Keratinocyte (primary cell): ENCODE data around the gene SHISA7. TPM values are rescaled to one million over a fixed set of nuclear protein-coding genes. Genes with fewer than 3 reads are reported as not detected.

Experiments
- DNase-seq: peaks from one replicate; pipeline ENCODE4 v3.0.0-alpha.2; 2011; ENCODE audit warnings: low read depth, missing footprints, low spot score
- FAIRE-seq: peaks from 2 replicates; lab custom pipeline; 2011; peaks lifted over from hg19 to GRCh38; lab: Jason Lieb, UNC
- H2AFZ ChIP-seq: 2 replicates; pipeline ENCODE4 v1.6.0; 2012; ENCODE audit warnings: low read length, control low read depth, inconsistent platforms; ENCODE audit not compliant: control insufficient read depth
- H3K27ac ChIP-seq: 2 replicates; pipeline ENCODE4 v1.5.1; 2011; ENCODE audit warnings: low read length; ENCODE audit not compliant: control insufficient read depth, insufficient read depth
- H3K27me3 ChIP-seq: 3 replicates; pipeline ENCODE4 v1.6.0; 2011; ENCODE audit warnings: low read length; ENCODE audit not compliant: control insufficient read depth, insufficient read depth; ENCODE audit errors: extremely low read depth
- H3K36me3 ChIP-seq, 2 experiments: 2 replicates in 1 of 2; 3 replicates in 1 of 2; pipeline ENCODE4 v1.5.1; 2011; ENCODE audit warnings: low read length in 2 of 2, mild to moderate bottlenecking in 1 of 2; ENCODE audit not compliant: control insufficient read depth in 2 of 2, insufficient read depth in 2 of 2; ENCODE audit errors: extremely low read depth in 1 of 2
- H3K4me1 ChIP-seq: 3 replicates; pipeline ENCODE4 v1.5.1; 2011; ENCODE audit warnings: low read length; ENCODE audit not compliant: control insufficient read depth, insufficient read depth; ENCODE audit errors: extremely low read depth
- H3K4me2 ChIP-seq: 3 replicates; pipeline ENCODE4 v1.6.0; 2011; ENCODE audit warnings: low read depth, low read length; ENCODE audit not compliant: control insufficient read depth, insufficient read depth; ENCODE audit errors: extremely low read depth
- H3K4me3 ChIP-seq, 3 experiments: fragments of 200-600 bp in 1 of 3; sonication (generic) in 1 of 3; 2 replicates in 2 of 3; 3 replicates in 1 of 3; pipeline ENCODE4 v1.5.1; 2011 to 2016; ENCODE audit warnings: low read length in 3 of 3, mild to moderate bottlenecking in 3 of 3, control low read depth in 2 of 3, inconsistent platforms in 1 of 3, low read depth in 1 of 3, mixed read lengths in 1 of 3, mixed run types in 1 of 3, moderate library complexity in 1 of 3; ENCODE audit not compliant: control insufficient read depth in 2 of 3, insufficient read depth in 2 of 3; ENCODE audit errors: extremely low read depth in 1 of 3
- H3K79me2 ChIP-seq: 2 replicates; pipeline ENCODE4 v1.6.0; 2012; ENCODE audit warnings: low read length; ENCODE audit not compliant: control insufficient read depth, insufficient read depth
- H3K9ac ChIP-seq: 3 replicates; pipeline ENCODE4 v1.6.0; 2011; ENCODE audit warnings: low read length; ENCODE audit not compliant: control insufficient read depth, insufficient read depth; ENCODE audit errors: extremely low read depth
- H3K9me1 ChIP-seq: 3 replicates; pipeline ENCODE4 v1.6.0; 2011; ENCODE audit warnings: low read length; ENCODE audit not compliant: control insufficient read depth, insufficient read depth; ENCODE audit errors: extremely low read depth
- H3K9me3 ChIP-seq: 2 replicates; pipeline ENCODE4 v1.5.1; 2012; ENCODE audit warnings: low read depth, low read length; ENCODE audit not compliant: control insufficient read depth
- H4K20me1 ChIP-seq: 3 replicates; pipeline ENCODE4 v1.6.0; 2011; ENCODE audit warnings: low read length; ENCODE audit not compliant: control insufficient read depth, insufficient read depth; ENCODE audit errors: extremely low read depth
- EZH2 ChIP-seq: IDR thresholded peaks from one replicate; pipeline ENCODE4 v1.6.1; 2012; ENCODE audit warnings: inconsistent platforms, mild to moderate bottlenecking, low read length, moderate library complexity
- dilution Hi-C: fragments of 300-500 bp; cut with MboI; formaldehyde crosslinking; loops from one replicate; pipeline ENCODE4 v1.7.0; 2020; ENCODE audit warnings: low sequenced_read_pairs; ENCODE audit not compliant: extremely low pct_ligation_motif_present
- polyA plus RNA-seq, 5 experiments: library from polyadenylated mRNA; depleted of rRNA in 3 of 5; stranded (reverse) in 3 of 5; stranded (forward) in 1 of 5; unstranded in 1 of 5; fragments of >200 nt; gene quantifications; 1 replicate in 1 of 5; 2 replicates in 3 of 5; 3 replicates in 1 of 5; pipeline versions ENCODE4 v1.2.1 to v1.2.3, GENCODE V29; 2011 to 2012; ENCODE audit warnings: missing spikeins in 2 of 5, low read depth in 1 of 5, low replicate concordance in 1 of 5
- TF ChIP-seq, protein P1 (sequence below), 3 experiments: IDR thresholded peaks in 1 of 3; conservative IDR thresholded peaks in 1 of 3; optimal IDR thresholded peaks in 1 of 3; 2 replicates in 2 of 3; 3 replicates in 1 of 3; pipeline versions ENCODE3 to v1.5.1; 2011; ENCODE audit warnings: low read length in 3 of 3, mild to moderate bottlenecking in 3 of 3, moderate library complexity in 2 of 3, control low read depth in 1 of 3, inconsistent platforms in 1 of 3; ENCODE audit not compliant: insufficient read depth in 2 of 3; ENCODE audit errors: extremely low read depth in 1 of 3

SHISA7 gene
- polyA plus RNA-seq, 1 donor (not counting 4 experiments of a cell fraction or from before 2014, with no cell fraction given), result not detected

DNA sequence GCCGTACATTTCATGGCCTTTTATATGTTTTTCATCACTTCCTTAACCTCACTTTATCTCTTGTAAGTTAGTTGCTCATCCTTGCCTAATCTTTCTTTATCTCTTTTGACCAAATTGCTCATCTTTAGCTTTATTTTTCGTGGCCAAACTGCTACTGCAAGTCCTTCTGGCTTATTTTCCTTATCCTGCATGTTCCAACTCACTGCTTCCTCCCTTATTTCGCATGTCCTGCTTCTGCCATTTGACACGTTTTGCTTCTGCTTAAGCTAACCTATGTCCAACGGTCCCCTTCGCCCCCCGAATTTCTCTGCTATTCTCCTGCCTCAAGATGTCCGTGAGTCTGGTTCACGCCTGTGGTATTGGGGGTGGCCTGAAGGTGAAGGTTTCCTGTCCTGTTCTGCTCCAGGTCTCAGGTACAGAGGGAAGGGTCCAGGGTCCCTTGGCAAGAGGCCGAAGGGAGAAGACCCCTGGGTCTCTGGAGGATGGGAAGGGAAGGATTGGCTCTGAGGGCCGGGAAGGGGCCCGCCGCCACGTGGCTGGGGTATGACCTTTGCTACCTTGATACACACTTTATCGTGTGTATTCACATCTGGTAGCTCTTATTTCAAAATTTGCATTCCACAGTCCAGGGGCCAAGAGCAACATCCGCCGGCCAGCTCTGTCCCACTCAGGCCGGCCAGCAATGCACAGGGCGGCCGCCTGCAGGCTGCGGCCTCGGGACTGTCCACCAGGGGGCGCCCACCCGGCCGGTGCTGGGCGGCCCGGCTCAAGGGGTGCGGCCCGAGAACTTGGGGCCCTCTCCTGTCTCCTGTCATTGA lies 24.3 kb upstream of the SHISA7 start:
- no peaks in the 10 kb centered on the region for H3K36me3 ChIP-seq
- dilution Hi-C loops, result no loop called here
- no peak overlapping the region for H3K4me3 ChIP-seq
- no peak overlapping the region for H3K27ac ChIP-seq
- no peak for TF ChIP-seq EZH2
- TF ChIP-seq, protein P1, sequence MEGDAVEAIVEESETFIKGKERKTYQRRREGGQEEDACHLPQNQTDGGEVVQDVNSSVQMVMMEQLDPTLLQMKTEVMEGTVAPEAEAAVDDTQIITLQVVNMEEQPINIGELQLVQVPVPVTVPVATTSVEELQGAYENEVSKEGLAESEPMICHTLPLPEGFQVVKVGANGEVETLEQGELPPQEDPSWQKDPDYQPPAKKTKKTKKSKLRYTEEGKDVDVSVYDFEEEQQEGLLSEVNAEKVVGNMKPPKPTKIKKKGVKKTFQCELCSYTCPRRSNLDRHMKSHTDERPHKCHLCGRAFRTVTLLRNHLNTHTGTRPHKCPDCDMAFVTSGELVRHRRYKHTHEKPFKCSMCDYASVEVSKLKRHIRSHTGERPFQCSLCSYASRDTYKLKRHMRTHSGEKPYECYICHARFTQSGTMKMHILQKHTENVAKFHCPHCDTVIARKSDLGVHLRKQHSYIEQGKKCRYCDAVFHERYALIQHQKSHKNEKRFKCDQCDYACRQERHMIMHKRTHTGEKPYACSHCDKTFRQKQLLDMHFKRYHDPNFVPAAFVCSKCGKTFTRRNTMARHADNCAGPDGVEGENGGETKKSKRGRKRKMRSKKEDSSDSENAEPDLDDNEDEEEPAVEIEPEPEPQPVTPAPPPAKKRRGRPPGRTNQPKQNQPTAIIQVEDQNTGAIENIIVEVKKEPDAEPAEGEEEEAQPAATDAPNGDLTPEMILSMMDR (optimal IDR thresholded peaks at IDR 0.05 in 1 of 3, IDR thresholded peaks at IDR 0.05 in 1 of 3, conservative IDR thresholded peaks at IDR 0.05 in 1 of 3; ENCODE audit: extremely low read depth in 1 of 3, insufficient read depth in 2 of 3, low read length in 3 of 3), result peak; percentile 75 to 97 (median 88)
- no peaks in the 10 kb centered on the region for H3K9me3 ChIP-seq
- H4K20me1 ChIP-seq, result no peaks in the 10 kb centered on the region
- no peaks in the 10 kb centered on the region for H3K79me2 ChIP-seq
- H2AFZ ChIP-seq, result peak overlapping the region; percentile 59
- FAIRE-seq, result no peak
- no peak for DNase-seq
- H3K9me1 ChIP-seq, result no peaks in the 10 kb centered on the region
- H3K9ac ChIP-seq, result no peak overlapping the region
- H3K4me2 ChIP-seq, result no peak overlapping the region
- no peaks in the 10 kb centered on the region for H3K27me3 ChIP-seq
- peaks cover 3% of the 10 kb centered on the region for H3K4me1 ChIP-seq

DNA sequence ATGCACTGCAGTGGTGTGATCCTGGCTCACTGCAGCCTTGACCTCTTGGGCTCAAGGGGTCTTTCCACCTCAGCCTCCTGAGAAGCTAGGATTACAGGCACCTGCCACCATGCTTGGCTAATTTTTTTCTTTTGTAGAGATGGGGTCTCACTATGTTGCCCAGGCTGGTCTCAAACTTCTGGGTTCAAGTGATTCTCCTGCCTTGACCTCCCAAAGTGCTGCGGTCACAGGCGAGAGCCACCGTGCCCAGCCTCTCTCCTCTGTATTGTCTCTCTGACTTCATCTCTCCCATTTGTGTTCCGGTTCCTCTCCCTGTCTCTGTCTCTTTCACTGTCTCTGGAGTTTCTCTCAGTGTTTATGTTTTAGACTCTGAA lies 23.1 kb upstream of the SHISA7 start:
- Histone ChIP-seq H3K9me1 (no peaks in the 10 kb centered on the region), H4K20me1 (no peaks in the 10 kb centered on the region), H3K36me3 (no peaks in the 10 kb centered on the region), H3K9ac (no peak overlapping the region), H3K4me1 (peaks cover 8% of the 10 kb centered on the region), H2AFZ (no peak overlapping the region), H3K27me3 (no peaks in the 10 kb centered on the region), H3K79me2 (no peaks in the 10 kb centered on the region), H3K27ac (no peak overlapping the region), H3K4me2 (no peak overlapping the region), H3K9me3 (no peaks in the 10 kb centered on the region), H3K4me3 (no peak overlapping the region)
- DNase-seq (no peak), FAIRE-seq (no peak)
- dilution Hi-C loops, result no loop called here
- TF ChIP-seq, protein P1 (optimal IDR thresholded peaks at IDR 0.05 in 1 of 3, IDR thresholded peaks at IDR 0.05 in 1 of 3, conservative IDR thresholded peaks at IDR 0.05 in 1 of 3; ENCODE audit: extremely low read depth in 1 of 3, insufficient read depth in 2 of 3, low read length in 3 of 3), result no peak
- TF ChIP-seq EZH2, result no peak
